Measurements from ENCODE around the gene INPPL1.

Gene INPPL1

DNA sequence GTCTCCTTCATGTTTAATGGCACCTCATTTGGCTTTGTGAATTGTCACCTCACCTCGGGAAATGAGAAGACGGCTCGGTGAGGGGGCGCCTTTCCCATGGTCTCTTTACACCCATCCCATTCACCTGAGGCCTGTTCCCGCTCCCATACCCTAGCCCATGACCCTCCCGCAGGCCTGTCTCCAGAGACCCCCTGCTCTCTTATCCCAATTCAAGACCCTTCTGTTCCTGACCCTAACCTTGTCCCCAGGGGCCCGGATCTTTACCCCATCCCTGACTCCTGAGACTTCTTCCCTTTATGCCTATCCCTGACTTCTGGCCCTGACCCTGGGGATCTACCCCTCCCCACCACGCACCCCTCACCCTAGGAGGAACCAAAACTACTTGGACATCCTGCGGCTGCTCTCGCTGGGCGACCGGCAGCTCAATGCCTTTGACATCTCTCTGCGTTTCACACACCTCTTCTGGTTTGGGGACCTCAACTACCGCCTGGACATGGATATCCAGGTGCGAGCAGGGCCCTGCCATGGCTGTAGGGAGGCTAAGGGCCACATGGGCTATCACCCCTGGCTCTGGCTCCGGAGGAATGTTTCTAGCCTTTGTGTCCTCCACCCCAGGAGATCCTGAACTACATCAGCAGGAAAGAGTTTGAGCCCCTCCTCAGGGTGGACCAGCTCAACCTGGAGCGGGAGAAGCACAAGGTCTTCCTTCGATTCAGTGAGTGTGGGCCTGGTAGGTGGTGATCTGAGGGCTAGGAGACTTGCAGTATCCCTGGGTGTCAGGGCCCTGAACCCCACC lies 7.9 kb downstream of the INPPL1 start:
- Histone ChIP-seq H3K4me1 (ENCODE audit: insufficient read depth, poor library complexity, severe bottlenecking) (no peaks in the 10 kb centered on the region), H3K27ac (ENCODE audit: poor library complexity, severe bottlenecking) (no peak overlapping the region), H3K36me3 (ENCODE audit: low read depth) (peaks cover 91% of the 10 kb centered on the region), H3K9me3 (ENCODE audit: severe bottlenecking) (peaks cover 5% of the 10 kb centered on the region), H3K27me3 (ENCODE audit: insufficient read depth, poor library complexity, severe bottlenecking) (no peaks in the 10 kb centered on the region), H3K4me3 (ENCODE audit: severe bottlenecking) (no peak overlapping the region)
- DNase-seq (ENCODE audit: low spot score) (no peak), ATAC-seq (ENCODE audit: low read depth) (no peak)
- TF ChIP-seq, protein P1, sequence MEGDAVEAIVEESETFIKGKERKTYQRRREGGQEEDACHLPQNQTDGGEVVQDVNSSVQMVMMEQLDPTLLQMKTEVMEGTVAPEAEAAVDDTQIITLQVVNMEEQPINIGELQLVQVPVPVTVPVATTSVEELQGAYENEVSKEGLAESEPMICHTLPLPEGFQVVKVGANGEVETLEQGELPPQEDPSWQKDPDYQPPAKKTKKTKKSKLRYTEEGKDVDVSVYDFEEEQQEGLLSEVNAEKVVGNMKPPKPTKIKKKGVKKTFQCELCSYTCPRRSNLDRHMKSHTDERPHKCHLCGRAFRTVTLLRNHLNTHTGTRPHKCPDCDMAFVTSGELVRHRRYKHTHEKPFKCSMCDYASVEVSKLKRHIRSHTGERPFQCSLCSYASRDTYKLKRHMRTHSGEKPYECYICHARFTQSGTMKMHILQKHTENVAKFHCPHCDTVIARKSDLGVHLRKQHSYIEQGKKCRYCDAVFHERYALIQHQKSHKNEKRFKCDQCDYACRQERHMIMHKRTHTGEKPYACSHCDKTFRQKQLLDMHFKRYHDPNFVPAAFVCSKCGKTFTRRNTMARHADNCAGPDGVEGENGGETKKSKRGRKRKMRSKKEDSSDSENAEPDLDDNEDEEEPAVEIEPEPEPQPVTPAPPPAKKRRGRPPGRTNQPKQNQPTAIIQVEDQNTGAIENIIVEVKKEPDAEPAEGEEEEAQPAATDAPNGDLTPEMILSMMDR (IDR thresholded peaks at IDR 0.05; ENCODE audit: poor library complexity, severe bottlenecking) = no peak

DNA sequence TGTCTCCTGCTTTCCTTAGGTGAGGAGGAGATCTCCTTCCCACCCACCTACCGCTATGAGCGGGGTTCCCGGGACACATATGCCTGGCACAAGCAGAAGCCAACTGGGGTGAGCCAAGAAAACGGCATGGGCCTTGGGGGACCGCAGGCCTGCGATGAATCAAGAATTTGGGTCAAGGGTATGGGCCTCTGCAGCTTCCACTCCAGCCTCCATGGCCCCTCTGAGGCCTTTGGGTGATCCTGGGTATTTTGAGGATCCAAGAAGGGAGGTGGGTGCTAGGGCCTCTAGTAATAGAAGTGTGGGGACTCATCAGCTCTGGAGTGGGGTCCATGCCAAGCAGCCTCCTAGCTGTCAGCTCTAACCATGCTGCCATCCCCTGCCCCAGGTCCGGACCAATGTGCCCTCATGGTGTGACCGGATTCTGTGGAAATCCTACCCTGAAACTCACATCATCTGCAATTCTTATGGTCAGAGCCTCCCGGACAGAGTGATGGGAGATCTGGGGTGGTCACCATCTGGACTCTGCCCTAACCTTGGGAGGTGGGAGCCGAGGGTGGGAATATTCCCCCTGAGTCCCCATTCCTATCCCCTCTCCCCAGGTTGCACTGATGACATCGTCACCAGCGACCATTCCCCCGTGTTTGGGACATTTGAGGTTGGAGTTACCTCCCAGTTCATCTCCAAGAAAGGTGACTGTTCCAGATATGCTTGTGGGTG lies 8.6 kb downstream of the INPPL1 start:
- Histone ChIP-seq H3K9me3 (ENCODE audit: severe bottlenecking) (peaks cover 5% of the 10 kb centered on the region), H3K4me3 (ENCODE audit: severe bottlenecking) (no peak overlapping the region), H3K27ac (ENCODE audit: poor library complexity, severe bottlenecking) (no peak overlapping the region), H3K27me3 (ENCODE audit: insufficient read depth, poor library complexity, severe bottlenecking) (no peaks in the 10 kb centered on the region), H3K36me3 (ENCODE audit: low read depth) (peaks cover 93% of the 10 kb centered on the region), H3K4me1 (ENCODE audit: insufficient read depth, poor library complexity, severe bottlenecking) (no peaks in the 10 kb centered on the region)
- DNase-seq (ENCODE audit: low spot score) (no peak), ATAC-seq (ENCODE audit: low read depth) (no peak)
- TF ChIP-seq, protein P1 (IDR thresholded peaks at IDR 0.05; ENCODE audit: poor library complexity, severe bottlenecking) = no peak

DNA sequence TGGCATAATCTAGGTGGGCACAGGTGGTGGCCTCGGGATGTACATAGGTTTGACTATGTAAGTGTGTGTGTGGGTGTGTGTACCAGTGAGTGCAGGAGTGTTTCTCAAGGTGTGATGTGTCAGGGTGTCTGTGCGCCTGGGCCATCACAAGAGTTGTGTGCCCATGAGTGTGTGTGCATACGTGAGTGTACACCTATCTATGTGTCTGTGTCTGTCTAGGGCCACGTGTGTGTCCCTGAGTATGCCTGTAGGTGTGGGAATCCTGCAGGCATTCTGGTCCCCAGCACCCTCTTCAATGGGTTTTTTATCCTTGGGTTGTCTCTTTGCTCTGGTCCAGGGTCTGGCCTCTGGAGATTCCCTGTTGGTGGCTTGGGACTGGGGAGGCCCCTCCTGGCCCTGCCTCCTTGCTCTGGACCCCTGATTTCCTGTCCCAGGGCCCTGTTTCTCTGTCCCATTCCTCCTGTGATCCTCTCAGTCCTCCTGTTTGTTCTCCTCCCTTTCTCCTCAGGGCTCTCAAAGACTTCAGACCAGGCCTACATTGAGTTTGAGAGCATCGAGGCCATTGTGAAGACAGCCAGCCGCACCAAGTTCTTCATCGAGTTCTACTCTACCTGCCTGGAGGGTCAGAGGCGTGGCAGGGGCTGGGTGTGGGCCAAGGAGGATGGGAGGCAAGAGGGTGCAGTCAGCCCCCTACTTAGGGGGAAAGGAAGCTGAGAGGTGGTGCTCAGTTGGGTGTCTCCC lies 9.4 kb downstream of the INPPL1 start:
- Histone ChIP-seq H3K4me1 (ENCODE audit: insufficient read depth, poor library complexity, severe bottlenecking) (no peaks in the 10 kb centered on the region), H3K27me3 (ENCODE audit: insufficient read depth, poor library complexity, severe bottlenecking) (no peaks in the 10 kb centered on the region), H3K36me3 (ENCODE audit: low read depth) (peaks cover 90% of the 10 kb centered on the region), H3K27ac (ENCODE audit: poor library complexity, severe bottlenecking) (no peak overlapping the region), H3K4me3 (ENCODE audit: severe bottlenecking) (no peak overlapping the region), H3K9me3 (ENCODE audit: severe bottlenecking) (peaks cover 2% of the 10 kb centered on the region)
- DNase-seq (ENCODE audit: low spot score) = no peak
- no peak for ATAC-seq (ENCODE audit: low read depth)
- TF ChIP-seq, protein P1 (IDR thresholded peaks at IDR 0.05; ENCODE audit: poor library complexity, severe bottlenecking) = no peak

DNA sequence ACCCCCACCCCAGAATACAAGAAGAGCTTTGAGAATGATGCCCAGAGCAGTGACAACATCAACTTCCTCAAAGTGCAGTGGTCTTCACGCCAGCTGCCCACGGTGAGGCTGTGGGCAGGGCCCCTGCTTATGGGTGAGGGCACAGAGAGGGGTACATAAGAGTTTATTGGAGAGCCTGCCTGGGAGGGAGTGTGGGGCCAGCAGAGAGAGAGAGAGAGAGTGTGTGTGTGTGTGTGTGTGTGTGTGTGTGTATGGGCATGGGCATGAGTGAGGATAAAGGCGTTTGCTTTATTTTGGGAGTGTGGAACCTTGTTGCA lies 9.9 kb downstream of the INPPL1 start:
- ATAC-seq (ENCODE audit: low read depth) = no peak
- Histone ChIP-seq H3K4me1 (ENCODE audit: insufficient read depth, poor library complexity, severe bottlenecking) (no peaks in the 10 kb centered on the region), H3K36me3 (ENCODE audit: low read depth) (peaks cover 85% of the 10 kb centered on the region), H3K4me3 (ENCODE audit: severe bottlenecking) (no peak overlapping the region), H3K9me3 (ENCODE audit: severe bottlenecking) (peaks cover under 1% of the 10 kb centered on the region), H3K27me3 (ENCODE audit: insufficient read depth, poor library complexity, severe bottlenecking) (no peaks in the 10 kb centered on the region), H3K27ac (ENCODE audit: poor library complexity, severe bottlenecking) (no peak overlapping the region)
- TF ChIP-seq, protein P1 (IDR thresholded peaks at IDR 0.05; ENCODE audit: poor library complexity, severe bottlenecking) = no peak
- DNase-seq (ENCODE audit: low spot score) = no peak

All from RWPE2 (cell line).